Liver (tissue), 9 donors: Measurements from ENCODE around the gene ABLIM2. TPM values are rescaled to one million over a fixed set of nuclear protein-coding genes. Genes with fewer than 3 reads are reported as not detected.

Experiments used
- DNase-seq: peaks from one replicate; pipeline ENCODE4 v3.0.0-alpha.2; 2017; ENCODE audit warnings: low spot score
- H3K27ac ChIP-seq, 2 donors: one replicate each; pipeline ENCODE4 v1.7.0; 2013; ENCODE audit warnings: inconsistent platforms in 2 of 2, low read length in 2 of 2, control low read depth in 1 of 2, low read depth in 1 of 2, mild to moderate bottlenecking in 1 of 2
- H3K27me3 ChIP-seq, 4 donors: one replicate each; pipeline versions ENCODE4 v1.6.1 to v1.7.0; 2013; ENCODE audit warnings: low read length in 3 of 4, inconsistent platforms in 1 of 4, mild to moderate bottlenecking in 1 of 4, moderate library complexity in 1 of 4; ENCODE audit not compliant: control insufficient read depth in 4 of 4, insufficient read depth in 4 of 4
- H3K36me3 ChIP-seq, 4 donors: one replicate each; pipeline versions ENCODE4 v1.6.1 to v1.7.0; 2013; ENCODE audit warnings: low read length in 3 of 4, mild to moderate bottlenecking in 3 of 4, low read depth in 1 of 4, moderate library complexity in 1 of 4; ENCODE audit not compliant: control insufficient read depth in 4 of 4, insufficient read depth in 3 of 4
- H3K4me1 ChIP-seq, 4 donors: one replicate each; pipeline versions ENCODE4 v1.6.1 to v1.7.0; 2013; ENCODE audit warnings: low read length in 3 of 4, mild to moderate bottlenecking in 3 of 4, moderate library complexity in 1 of 4; ENCODE audit not compliant: control insufficient read depth in 4 of 4, insufficient read depth in 4 of 4
- H3K4me3 ChIP-seq, 3 donors: one replicate each; pipeline versions ENCODE4 v1.6.1 to v1.7.0; 2013; ENCODE audit warnings: low read length in 3 of 3, control low read depth in 1 of 3, low read depth in 1 of 3, mild to moderate bottlenecking in 1 of 3
- H3K9ac ChIP-seq, 2 donors: one replicate each; pipeline ENCODE4 v1.7.0; 2013; ENCODE audit warnings: low read length in 2 of 2, mild to moderate bottlenecking in 2 of 2, moderate library complexity in 2 of 2, control low read depth in 1 of 2, low read depth in 1 of 2
- H3K9me3 ChIP-seq, 4 donors: one replicate each; pipeline versions ENCODE4 v1.6.1 to v1.7.0; 2013; ENCODE audit warnings: low read length in 3 of 4; ENCODE audit not compliant: control insufficient read depth in 4 of 4
- EGR1 ChIP-seq, 2 donors: IDR thresholded peaks; 2 replicates each; pipeline ENCODE4 v1.6.1; 2016 to 2018; ENCODE audit warnings: antibody characterized with exemption in 2 of 2, low read depth in 2 of 2
- FOXA1 ChIP-seq: IDR thresholded peaks from 2 replicates; pipeline ENCODE4 v1.6.1; 2016; ENCODE audit warnings: antibody characterized with exemption
- FOXA2 ChIP-seq: IDR thresholded peaks from 2 replicates; pipeline ENCODE4 v1.6.1; 2016; ENCODE audit warnings: antibody characterized with exemption
- GABPA ChIP-seq, 2 donors: IDR thresholded peaks in 1 of 2; conservative IDR thresholded peaks in 1 of 2; 2 replicates each; pipeline ENCODE4 v1.6.1; 2016; ENCODE audit warnings: antibody characterized with exemption in 2 of 2, mild to moderate bottlenecking in 1 of 2, moderate library complexity in 1 of 2
- HNF4A ChIP-seq, 2 donors: conservative IDR thresholded peaks; 2 replicates each; pipeline ENCODE4 v1.6.1; 2016; ENCODE audit warnings: antibody characterized with exemption in 2 of 2, mild to moderate bottlenecking in 2 of 2
- HNF4G ChIP-seq: IDR thresholded peaks from 2 replicates; pipeline ENCODE4 v1.6.1; 2016; ENCODE audit warnings: antibody characterized with exemption
- JUND ChIP-seq, 2 donors: IDR thresholded peaks; 2 replicates each; pipeline ENCODE4 v1.6.1; 2016; ENCODE audit warnings: antibody characterized with exemption in 2 of 2
- NR2F2 ChIP-seq: IDR thresholded peaks from 2 replicates; pipeline ENCODE4 v1.6.1; 2016; ENCODE audit warnings: antibody characterized with exemption
- RAD21 ChIP-seq, 2 donors: IDR thresholded peaks; 2 replicates each; pipeline ENCODE4 v1.6.1; 2016; ENCODE audit warnings: antibody characterized with exemption in 2 of 2, mild to moderate bottlenecking in 2 of 2
- RXRA ChIP-seq, 2 donors: IDR thresholded peaks; 2 replicates each; pipeline ENCODE4 v1.6.1; 2017 to 2018; ENCODE audit warnings: antibody characterized with exemption in 2 of 2, mild to moderate bottlenecking in 1 of 2
- SP1 ChIP-seq: IDR thresholded peaks from 2 replicates; pipeline ENCODE4 v1.6.1; 2018; ENCODE audit warnings: antibody characterized with exemption, mild to moderate bottlenecking
- TAF1 ChIP-seq: conservative IDR thresholded peaks from 2 replicates; pipeline ENCODE4 v1.6.1; 2016; ENCODE audit warnings: antibody characterized with exemption, mild to moderate bottlenecking
- YY1 ChIP-seq: IDR thresholded peaks from 2 replicates; pipeline ENCODE4 v1.6.1; 2016; ENCODE audit warnings: antibody characterized with exemption, mild to moderate bottlenecking
- WGBS: extraction: QIAGEN DNeasy Blood & Tissue Kit; methylation state at CpG from one replicate; pipeline ENCODE4 v1.1.7; 2013; 5-methylcytosine and 5-hydroxymethylcytosine counted together
- polyA plus RNA-seq, 2 donors: library from polyadenylated mRNA; stranded (reverse) in 1 of 2; unstranded in 1 of 2; fragments of 200-250 nt in 1 of 2; fragments of >200 nt in 1 of 2; fragmentation: Nextera tagmentation in 1 of 2; extraction: Ambion mirVana in 1 of 2; gene quantifications; one replicate each; pipeline versions ENCODE4 v1.2.1 to v1.2.3, GENCODE V29; 2013 to 2015
- total RNA-seq, 2 donors: library from RNA; depleted of rRNA; stranded (reverse); fragments of >200 nt; gene quantifications; one replicate each; pipeline ENCODE4 v1.2.3, GENCODE V29; 2014
- TF ChIP-seq, protein P1 (sequence below): IDR thresholded peaks from 2 replicates; pipeline ENCODE4 v1.6.1; 2016; ENCODE audit warnings: antibody characterized with exemption, mild to moderate bottlenecking
- TF ChIP-seq, protein P2 (sequence below): IDR thresholded peaks from 2 replicates; pipeline ENCODE4 v1.6.1; 2016; ENCODE audit warnings: antibody characterized with exemption
- TF ChIP-seq, protein P3 (sequence below): IDR thresholded peaks from 2 replicates; pipeline ENCODE4 v1.6.1; 2016; ENCODE audit warnings: antibody characterized with exemption
- TF ChIP-seq, protein P4 (sequence below): fragments of 150-350 bp; IDR thresholded peaks from 2 replicates; pipeline ENCODE4 v1.5.1; 2017; ENCODE audit warnings: improper control_type of control experiment, low read depth, low read length; ENCODE audit not compliant: missing input control
- TF ChIP-seq, protein P5 (sequence below): IDR thresholded peaks from 2 replicates; pipeline ENCODE4 v1.6.1; 2016; ENCODE audit warnings: antibody characterized with exemption
- donor health status: healthy.
- donor health status: healthy.
- donor health status: healthy.
- donor health status: healthy.
- donor health status: healthy.

Gene ABLIM2
- total and polyA plus RNA-seq, 4 donors: 0.75 to 2.5 (median 0.93) TPM

DNA sequence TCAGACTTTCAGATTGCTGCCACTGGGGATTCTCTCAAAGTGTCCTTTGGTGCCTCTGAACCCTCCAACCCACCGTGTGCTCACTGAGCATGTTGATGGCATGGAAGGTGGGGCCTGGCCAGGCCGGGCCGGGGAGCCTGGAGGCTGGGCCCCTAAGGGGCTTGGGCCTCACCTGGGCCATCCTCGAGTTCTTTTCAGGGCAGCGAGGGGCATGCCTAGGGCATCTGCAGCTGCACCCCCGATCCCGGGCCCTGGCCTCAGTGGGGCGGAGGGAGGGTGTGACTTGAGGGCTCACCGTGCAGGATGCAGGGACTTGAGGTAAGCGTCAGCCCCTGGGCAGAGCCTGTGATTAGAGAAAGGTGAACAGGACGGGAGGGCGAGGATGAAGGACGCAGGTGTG is 38.9 kb upstream of the ABLIM2 start:
- DNase-seq: no peak
- Histone ChIP-seq H3K27me3 (no peaks in the 10 kb centered on the region), H3K4me3 (no peak overlapping the region), H3K36me3 (no peaks in the 10 kb centered on the region), H3K27ac (no peak overlapping the region), H3K9ac (no peak overlapping the region), H3K4me1 (peaks cover 21 to 46% (median 32%) of the 10 kb centered on the region in 4 donors), H3K9me3 (no peaks in the 10 kb centered on the region)
- TF ChIP-seq, protein P1, sequence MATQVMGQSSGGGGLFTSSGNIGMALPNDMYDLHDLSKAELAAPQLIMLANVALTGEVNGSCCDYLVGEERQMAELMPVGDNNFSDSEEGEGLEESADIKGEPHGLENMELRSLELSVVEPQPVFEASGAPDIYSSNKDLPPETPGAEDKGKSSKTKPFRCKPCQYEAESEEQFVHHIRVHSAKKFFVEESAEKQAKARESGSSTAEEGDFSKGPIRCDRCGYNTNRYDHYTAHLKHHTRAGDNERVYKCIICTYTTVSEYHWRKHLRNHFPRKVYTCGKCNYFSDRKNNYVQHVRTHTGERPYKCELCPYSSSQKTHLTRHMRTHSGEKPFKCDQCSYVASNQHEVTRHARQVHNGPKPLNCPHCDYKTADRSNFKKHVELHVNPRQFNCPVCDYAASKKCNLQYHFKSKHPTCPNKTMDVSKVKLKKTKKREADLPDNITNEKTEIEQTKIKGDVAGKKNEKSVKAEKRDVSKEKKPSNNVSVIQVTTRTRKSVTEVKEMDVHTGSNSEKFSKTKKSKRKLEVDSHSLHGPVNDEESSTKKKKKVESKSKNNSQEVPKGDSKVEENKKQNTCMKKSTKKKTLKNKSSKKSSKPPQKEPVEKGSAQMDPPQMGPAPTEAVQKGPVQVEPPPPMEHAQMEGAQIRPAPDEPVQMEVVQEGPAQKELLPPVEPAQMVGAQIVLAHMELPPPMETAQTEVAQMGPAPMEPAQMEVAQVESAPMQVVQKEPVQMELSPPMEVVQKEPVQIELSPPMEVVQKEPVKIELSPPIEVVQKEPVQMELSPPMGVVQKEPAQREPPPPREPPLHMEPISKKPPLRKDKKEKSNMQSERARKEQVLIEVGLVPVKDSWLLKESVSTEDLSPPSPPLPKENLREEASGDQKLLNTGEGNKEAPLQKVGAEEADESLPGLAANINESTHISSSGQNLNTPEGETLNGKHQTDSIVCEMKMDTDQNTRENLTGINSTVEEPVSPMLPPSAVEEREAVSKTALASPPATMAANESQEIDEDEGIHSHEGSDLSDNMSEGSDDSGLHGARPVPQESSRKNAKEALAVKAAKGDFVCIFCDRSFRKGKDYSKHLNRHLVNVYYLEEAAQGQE: no peak
- TF ChIP-seq HNF4G: no peak
- TF ChIP-seq, protein P2, sequence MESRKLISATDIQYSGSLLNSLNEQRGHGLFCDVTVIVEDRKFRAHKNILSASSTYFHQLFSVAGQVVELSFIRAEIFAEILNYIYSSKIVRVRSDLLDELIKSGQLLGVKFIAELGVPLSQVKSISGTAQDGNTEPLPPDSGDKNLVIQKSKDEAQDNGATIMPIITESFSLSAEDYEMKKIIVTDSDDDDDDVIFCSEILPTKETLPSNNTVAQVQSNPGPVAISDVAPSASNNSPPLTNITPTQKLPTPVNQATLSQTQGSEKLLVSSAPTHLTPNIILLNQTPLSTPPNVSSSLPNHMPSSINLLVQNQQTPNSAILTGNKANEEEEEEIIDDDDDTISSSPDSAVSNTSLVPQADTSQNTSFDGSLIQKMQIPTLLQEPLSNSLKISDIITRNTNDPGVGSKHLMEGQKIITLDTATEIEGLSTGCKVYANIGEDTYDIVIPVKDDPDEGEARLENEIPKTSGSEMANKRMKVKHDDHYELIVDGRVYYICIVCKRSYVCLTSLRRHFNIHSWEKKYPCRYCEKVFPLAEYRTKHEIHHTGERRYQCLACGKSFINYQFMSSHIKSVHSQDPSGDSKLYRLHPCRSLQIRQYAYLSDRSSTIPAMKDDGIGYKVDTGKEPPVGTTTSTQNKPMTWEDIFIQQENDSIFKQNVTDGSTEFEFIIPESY: no peak
- no peak for TF ChIP-seq HNF4A (conservative IDR thresholded peaks at IDR 0.05)
- TF ChIP-seq RXRA (IDR thresholded peaks at IDR 0.05): no peak
- no peak for TF ChIP-seq NR2F2
- TF ChIP-seq FOXA2: no peak
- 95% methylated on average over 13 of the region's 13 CpGs for WGBS

DNA sequence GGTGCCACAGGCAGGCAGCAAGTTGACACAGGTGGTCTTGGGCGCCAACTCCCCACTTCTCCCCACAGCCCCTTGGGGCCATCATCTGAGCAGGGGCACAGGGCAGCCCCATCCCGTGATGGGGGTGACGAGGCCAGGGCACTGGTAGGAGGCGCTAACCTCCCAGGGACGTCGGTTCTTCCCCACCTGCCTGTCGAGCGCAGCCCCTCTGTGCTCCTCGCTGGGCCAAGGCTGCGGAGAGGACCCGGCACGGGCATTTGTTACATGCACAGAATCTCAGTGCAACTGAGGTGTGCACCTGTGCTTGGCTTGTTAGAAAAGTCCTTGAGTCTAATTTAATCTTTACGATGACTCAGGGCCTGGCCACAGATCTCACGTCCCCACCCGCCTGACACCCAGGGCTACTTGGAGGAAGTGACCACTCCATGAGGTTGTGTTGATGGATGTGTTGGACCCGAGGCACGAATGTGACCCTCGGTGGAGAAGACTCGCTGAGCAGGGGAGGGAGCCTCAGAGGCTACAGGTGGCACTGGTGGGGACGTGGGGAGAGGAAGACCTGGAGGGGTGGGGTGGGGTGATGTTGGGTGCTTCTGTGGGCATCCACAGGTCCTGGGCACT is 37.3 kb upstream of the ABLIM2 start:
- TF ChIP-seq HNF4A (conservative IDR thresholded peaks at IDR 0.05): no peak
- TF ChIP-seq, protein P2: no peak
- TF ChIP-seq, protein P1: no peak
- TF ChIP-seq, protein P3, sequence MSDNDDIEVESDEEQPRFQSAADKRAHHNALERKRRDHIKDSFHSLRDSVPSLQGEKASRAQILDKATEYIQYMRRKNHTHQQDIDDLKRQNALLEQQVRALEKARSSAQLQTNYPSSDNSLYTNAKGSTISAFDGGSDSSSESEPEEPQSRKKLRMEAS: no peak
- no peak for TF ChIP-seq NR2F2
- TF ChIP-seq EGR1 (IDR thresholded peaks at IDR 0.05; ENCODE audit: low read depth in 2 of 2): no peak
- TF ChIP-seq YY1: no peak
- TF ChIP-seq, protein P4, sequence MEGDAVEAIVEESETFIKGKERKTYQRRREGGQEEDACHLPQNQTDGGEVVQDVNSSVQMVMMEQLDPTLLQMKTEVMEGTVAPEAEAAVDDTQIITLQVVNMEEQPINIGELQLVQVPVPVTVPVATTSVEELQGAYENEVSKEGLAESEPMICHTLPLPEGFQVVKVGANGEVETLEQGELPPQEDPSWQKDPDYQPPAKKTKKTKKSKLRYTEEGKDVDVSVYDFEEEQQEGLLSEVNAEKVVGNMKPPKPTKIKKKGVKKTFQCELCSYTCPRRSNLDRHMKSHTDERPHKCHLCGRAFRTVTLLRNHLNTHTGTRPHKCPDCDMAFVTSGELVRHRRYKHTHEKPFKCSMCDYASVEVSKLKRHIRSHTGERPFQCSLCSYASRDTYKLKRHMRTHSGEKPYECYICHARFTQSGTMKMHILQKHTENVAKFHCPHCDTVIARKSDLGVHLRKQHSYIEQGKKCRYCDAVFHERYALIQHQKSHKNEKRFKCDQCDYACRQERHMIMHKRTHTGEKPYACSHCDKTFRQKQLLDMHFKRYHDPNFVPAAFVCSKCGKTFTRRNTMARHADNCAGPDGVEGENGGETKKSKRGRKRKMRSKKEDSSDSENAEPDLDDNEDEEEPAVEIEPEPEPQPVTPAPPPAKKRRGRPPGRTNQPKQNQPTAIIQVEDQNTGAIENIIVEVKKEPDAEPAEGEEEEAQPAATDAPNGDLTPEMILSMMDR: no peak
- no peak for TF ChIP-seq FOXA1
- TF ChIP-seq RAD21 (IDR thresholded peaks at IDR 0.05): no peak
- TF ChIP-seq JUND (IDR thresholded peaks at IDR 0.05): no peak
- TF ChIP-seq HNF4G: no peak
- TF ChIP-seq, protein P5, sequence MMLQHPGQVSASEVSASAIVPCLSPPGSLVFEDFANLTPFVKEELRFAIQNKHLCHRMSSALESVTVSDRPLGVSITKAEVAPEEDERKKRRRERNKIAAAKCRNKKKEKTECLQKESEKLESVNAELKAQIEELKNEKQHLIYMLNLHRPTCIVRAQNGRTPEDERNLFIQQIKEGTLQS: no peak
- no peak for TF ChIP-seq RXRA (IDR thresholded peaks at IDR 0.05)
- TF ChIP-seq TAF1: no peak
- TF ChIP-seq SP1: no peak
- no peak for TF ChIP-seq FOXA2
- no peak for TF ChIP-seq GABPA (IDR thresholded peaks at IDR 0.05 in 1 of 2, conservative IDR thresholded peaks at IDR 0.05 in 1 of 2)
- DNase-seq: no peak
- no peak overlapping the region for H3K9ac ChIP-seq
- H3K4me3 ChIP-seq: no peak overlapping the region
- no peaks in the 10 kb centered on the region for H3K36me3 ChIP-seq
- no peaks in the 10 kb centered on the region for H3K27me3 ChIP-seq
- no peaks in the 10 kb centered on the region for H3K9me3 ChIP-seq
- peaks cover 8 to 30% (median 18%) of the 10 kb centered on the region in 4 donors for H3K4me1 ChIP-seq
- 85% methylated on average over 20 of the region's 20 CpGs for WGBS
- H3K27ac ChIP-seq: no peak overlapping the region
